ENCODE results near the gene SMYD2. TPM values are rescaled to one million over a fixed set of nuclear protein-coding genes. Genes with fewer than 3 reads are reported as not detected.

SMYD2 gene
- total RNA-seq, 1 donor from 2014 or later: 220 TPM

GRCh38 chr1:214329470-214330220 is 48.7 kb downstream of the SMYD2 start:
- DNase-seq (ENCODE audit: low read depth in 2 of 2): no peak

- no peak for DNase-seq (ENCODE audit: low read depth in 2 of 2)
Measured at GRCh38 chr1:214330222-214330621, 49.3 kb downstream of the SMYD2 start.

- DNase-seq (ENCODE audit: low read depth in 2 of 2): no peak
Measured at GRCh38 chr1:214330715-214331114, 49.8 kb downstream of the SMYD2 start.

- no peak for DNase-seq (ENCODE audit: low read depth in 2 of 2)
Measured at GRCh38 chr1:214331180-214331579, 50.2 kb downstream of the SMYD2 start.

- peak in 1 of 2 donors; percentile 49 for DNase-seq (ENCODE audit: low read depth in 2 of 2)
Measured at GRCh38 chr1:214331827-214332423, 51.0 kb downstream of the SMYD2 start.

- peak in 1 of 2 donors; percentile 49 for DNase-seq (ENCODE audit: low read depth in 2 of 2)
Measured at GRCh38 chr1:214332946-214333798, 52.2 kb downstream of the SMYD2 start.

DNA sequence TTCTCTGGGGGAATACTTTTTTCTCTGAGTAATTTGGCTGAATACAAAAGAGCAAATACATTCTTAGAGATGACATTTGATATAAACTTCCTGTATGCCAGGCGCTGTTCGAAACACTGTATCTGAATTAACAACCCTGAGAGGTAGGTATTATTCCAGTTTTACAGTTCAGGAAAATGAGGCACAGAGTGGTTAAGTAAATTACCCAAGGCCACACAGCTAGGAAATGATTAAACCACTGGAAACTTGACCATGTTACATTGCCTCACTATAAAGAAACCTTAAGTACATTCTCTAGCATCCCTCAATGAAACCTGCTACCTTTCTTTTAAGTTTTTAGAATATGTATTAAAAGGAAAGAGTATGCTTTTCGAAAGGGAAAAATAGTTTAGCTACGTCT is 54.6 kb downstream of the SMYD2 start:
- no peak for DNase-seq (ENCODE audit: low read depth in 2 of 2)

DNA sequence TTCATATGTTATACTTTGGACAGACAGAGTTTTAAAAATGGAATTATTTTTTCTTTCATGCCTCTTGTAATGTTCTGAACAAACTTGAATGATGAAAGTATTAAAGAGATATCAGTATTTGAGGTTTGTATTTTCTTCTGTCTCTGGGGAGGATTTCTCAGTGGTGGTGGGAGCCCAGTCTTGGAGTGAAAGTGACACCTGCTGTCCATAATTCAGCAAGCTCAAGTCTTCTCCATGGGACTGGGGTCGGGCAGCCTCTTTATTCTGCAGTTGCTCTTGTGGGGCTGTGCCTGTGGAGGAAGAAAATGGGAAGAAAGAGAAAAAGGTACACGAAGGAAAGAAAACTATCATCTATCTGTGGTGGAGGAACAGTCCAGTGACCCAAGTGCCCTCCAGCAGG is 56.1 kb downstream of the SMYD2 start:
- DNase-seq (ENCODE audit: low read depth in 2 of 2): no peak

- DNase-seq (ENCODE audit: low read depth in 2 of 2): peak; percentile 68 to 72
Measured at GRCh38 chr1:214337511-214337910, 56.6 kb downstream of the SMYD2 start.

- DNase-seq (ENCODE audit: low read depth in 2 of 2): peak; percentile 49 to 63
Measured at GRCh38 chr1:214338212-214338611, 57.3 kb downstream of the SMYD2 start.

- DNase-seq (ENCODE audit: low read depth in 2 of 2): no peak
Measured at GRCh38 chr1:214341459-214341858, 60.5 kb downstream of the SMYD2 start.

DNA sequence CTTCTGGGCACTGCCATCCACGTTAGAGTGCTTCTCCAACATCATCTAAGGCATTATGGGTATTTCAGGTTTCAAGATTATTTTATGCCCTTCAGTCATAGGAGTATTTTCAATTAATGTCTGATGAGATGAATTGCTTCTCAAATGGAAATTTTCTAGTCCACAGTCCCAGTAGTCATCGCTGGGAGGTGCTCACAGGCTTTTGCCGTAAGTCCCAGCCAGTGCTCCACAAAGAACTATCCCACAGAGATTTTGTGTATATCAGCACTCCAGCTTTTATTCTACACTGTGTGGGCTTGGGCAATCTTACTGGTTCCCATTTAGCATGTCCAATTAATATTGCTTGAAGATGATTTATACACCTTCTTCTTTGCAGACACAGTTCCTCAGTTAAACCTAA is 61.0 kb downstream of the SMYD2 start:
- DNase-seq (ENCODE audit: low read depth in 2 of 2): no peak

GRCh38 chr1:214342525-214342924 is 61.6 kb downstream of the SMYD2 start:
- DNase-seq (ENCODE audit: low read depth in 2 of 2): no peak

- no peak for DNase-seq (ENCODE audit: low read depth in 2 of 2)
Measured at GRCh38 chr1:214344897-214345296, 63.9 kb downstream of the SMYD2 start.

DNA sequence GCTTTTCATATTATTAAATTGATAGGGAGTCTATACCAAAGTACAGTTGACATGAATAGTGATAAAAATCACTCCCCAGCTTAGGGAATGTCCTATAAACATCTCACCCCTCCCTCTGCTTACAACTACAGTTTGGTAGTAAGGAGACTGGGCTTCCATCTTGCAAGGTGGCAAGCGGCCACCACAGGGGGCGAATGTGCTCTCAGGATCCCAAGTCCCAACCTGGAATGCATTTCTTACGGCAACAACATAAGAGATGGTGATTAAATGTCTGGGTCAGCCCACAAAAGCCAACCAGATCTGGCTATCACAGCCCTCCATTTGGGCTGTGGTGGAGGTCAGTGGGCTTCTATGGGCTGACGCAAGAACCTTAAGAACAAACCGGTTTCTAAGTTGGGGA is 68.0 kb downstream of the SMYD2 start:
- no peak for DNase-seq (ENCODE audit: low read depth in 2 of 2)

DNA sequence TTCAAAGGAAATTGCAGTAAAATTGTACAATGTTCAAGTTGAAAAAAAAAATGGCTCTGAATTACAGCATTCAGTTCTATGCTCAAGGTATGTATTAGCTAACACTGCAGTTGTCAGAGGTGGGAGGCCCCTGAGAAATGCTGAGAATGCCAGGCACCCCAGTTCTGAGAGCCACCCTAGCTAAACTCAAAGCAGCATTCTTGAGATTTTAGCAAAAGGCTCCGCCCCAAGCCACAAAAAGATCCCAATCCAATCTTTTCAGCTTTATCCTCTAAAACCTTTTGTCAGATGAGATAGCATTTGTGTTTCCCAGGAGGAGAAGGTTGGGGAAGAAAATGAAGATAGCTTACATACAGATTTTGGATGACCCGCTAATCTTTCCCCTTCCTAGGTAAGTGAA is 68.8 kb downstream of the SMYD2 start:
- no peak for DNase-seq (ENCODE audit: low read depth in 2 of 2)

DNA sequence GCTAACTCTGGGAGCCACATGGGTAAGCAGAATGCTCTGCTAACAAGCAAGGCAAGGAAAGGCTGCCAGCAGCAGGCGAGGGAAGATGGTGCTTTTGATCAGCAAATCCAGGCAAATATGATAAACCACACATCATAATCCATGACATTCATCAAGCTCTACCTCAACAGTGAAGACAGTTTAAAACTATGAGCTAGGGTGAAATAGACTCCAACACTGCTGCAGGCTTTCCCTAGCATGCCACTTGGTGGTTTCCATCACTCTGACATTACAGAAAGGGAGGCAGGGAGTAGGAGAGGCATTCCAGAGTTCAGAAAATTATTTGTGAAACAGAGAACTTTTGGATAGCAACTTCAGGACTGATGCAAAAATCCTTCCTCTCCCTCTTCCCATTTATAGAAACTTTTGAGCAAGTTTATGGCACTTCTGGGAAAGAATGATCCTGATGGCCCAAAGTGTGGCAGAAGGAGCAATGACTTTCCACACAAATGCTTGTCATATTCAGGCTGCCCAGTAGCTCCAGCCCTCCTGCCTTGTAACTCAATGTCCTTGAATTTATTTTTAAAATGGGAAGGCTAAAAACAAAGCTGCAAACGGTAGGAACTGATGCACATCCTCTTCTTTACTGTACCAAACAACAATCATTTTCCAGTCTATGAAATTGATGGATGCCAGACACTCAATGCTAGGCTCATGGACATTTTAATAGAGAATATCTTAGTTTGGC is 70.8 kb downstream of the SMYD2 start:
- no peak for DNase-seq (ENCODE audit: low read depth in 2 of 2)

DNA sequence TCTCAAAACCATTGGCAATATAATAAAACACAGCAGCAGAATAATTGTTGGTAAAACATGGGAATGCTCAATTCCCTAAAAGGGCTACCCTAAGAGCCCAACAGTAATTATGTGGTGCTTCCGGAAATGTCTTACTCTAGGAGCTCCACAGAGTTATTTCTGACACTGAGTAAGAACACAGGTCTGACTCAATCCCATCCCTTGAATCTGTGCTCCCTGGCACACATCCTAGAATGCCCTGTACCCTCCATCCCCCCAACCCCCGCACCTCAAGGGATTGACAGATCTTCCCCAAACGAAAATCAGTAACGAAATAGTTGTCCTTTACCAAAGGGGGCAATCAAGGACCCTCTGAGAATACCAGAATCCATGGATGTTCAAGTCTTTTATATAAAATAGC is 71.9 kb downstream of the SMYD2 start:
- DNase-seq (ENCODE audit: low read depth in 2 of 2): no peak

DNA sequence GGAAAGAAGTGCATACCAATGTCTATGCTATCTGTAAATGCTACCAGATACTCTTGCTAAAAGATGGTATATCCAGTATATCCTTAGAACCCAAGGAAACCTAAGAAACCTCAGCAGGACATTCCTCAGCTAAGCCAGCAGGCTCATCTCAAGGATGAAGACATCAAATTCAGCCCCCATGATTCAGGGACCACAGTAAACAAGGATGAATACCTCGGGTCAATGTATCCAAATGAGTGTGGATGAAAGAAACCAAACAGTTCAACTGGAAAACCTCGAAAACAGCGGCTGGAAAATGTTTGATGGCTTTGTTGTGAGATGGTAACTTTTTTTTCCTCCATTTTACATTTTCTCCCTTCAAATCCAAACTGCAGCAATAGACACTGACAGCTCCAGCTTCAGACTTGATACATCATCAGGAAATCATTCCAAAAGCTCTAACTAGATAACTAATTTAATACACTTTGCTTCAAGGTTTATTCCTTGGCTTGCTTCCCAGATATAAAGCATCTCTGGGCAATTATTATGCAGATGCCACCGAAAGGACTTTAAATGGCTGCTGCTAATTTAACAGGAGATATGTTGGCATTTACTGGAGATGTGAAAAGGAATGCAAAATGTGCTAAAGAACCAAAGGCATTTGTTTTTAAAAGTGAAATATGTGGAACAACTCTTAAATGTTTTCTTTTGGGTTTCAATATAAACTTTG is 73.6 kb downstream of the SMYD2 start:
- DNase-seq (ENCODE audit: low read depth in 2 of 2): no peak

GRCh38 chr1:214360116-214360515 is 79.2 kb downstream of the SMYD2 start:
- no peak for DNase-seq (ENCODE audit: low read depth in 2 of 2)

GRCh38 chr1:214360525-214361164 is 79.7 kb downstream of the SMYD2 start:
- peak in 1 of 2 donors; percentile 10 for DNase-seq (ENCODE audit: low read depth in 2 of 2)
